DMS79 treated with DMSO at 0.1 percent for 48 hours (cell line): ENCODE results near the gene KHDC3L.
"Not testable (repeated sequence)": the region's sequence is repeated elsewhere in the genome, so short reads cannot be mapped to it uniquely, and the experiment has no call there.

ENCODE experiments used
- DNase-seq: peaks from one replicate; lab custom pipeline; 2025; lab: John Stamatoyannopoulos, UW

The KHDC3L gene

GRCh38 chr6:73369563-73369962 is 7.1 kb downstream of the KHDC3L start, which contains the start of gene OOEP:
Gene OOEP (minus strand): TSS chr6:73369897. CDS start chr6:73369792, 105 bp downstream.
- no peak for DNase-seq

- no peak for DNase-seq
Observed at GRCh38 chr6:73371984-73372383, 9.5 kb downstream of the KHDC3L start.

DNA sequence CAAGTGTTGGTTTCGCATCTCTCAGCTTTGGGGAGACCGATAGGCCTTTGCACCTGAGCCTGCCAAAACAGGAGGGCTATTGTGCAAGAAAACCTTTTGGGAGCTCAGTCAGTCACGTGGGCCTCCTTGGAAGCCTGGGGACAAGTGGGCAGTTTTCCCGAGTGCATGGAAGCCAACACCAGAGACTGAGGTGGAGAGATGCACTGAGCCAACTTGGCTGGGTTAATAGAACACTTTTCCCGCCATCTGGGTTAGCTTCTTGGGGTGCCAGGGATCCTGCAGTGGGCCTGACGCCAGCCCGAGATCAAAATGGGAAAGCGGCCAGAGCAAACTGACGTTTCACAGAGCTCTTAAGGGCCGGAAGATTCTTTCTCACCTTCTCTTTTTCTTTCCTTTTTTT is 10.1 kb downstream of the KHDC3L start:
- no peak for DNase-seq

- DNase-seq, result no peak
Observed at GRCh38 chr6:73375216-73375615, 12.8 kb downstream of the KHDC3L start.

- DNase-seq, result no peak
Observed at GRCh38 chr6:73377225-73377624, 14.8 kb downstream of the KHDC3L start.

- not testable (repeated sequence) for DNase-seq
Observed at GRCh38 chr6:73381531-73381930, 19.1 kb downstream of the KHDC3L start.

DNA sequence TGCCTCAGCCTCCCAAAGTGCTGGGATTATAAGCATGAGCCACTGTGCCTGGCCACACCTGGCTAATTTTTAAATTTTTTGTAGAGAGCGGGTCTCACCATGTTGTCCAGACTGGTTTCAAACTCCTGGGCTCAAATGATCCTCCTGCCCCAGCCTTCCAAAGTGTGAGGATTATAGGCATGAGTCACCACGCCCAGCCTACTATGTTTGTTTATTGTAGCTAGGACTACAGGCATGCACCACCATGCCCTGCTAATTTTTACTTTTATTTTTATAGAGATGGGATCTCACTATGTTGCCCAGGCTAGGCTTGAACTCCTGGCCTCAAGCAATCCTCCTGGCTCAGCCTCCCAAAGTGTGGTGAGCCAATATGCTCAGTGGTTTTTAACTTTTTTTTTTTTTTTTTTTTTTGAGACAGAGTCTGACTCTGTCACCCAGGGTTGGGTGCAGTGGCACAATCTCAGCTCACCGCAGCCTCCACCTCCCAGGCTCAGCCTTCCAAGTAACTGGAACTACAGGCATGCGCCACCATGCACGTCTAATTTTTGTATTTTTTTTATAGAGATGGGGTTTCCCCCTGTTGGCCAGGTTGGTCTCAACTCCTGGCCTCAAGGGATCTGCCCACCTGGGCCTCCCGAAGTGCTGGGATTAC is 20.1 kb downstream of the KHDC3L start:
- no peak for DNase-seq

- DNase-seq, result no peak
Observed at GRCh38 chr6:73388433-73388799, 26.0 kb downstream of the KHDC3L start.

GRCh38 chr6:73388800-73389512 is 26.5 kb downstream of the KHDC3L start:
- peak; percentile 63 for DNase-seq

GRCh38 chr6:73389854-73390253 is 27.4 kb downstream of the KHDC3L start:
- DNase-seq, result no peak

- no peak for DNase-seq
Observed at GRCh38 chr6:73391675-73392074, 29.2 kb downstream of the KHDC3L start.

DNA sequence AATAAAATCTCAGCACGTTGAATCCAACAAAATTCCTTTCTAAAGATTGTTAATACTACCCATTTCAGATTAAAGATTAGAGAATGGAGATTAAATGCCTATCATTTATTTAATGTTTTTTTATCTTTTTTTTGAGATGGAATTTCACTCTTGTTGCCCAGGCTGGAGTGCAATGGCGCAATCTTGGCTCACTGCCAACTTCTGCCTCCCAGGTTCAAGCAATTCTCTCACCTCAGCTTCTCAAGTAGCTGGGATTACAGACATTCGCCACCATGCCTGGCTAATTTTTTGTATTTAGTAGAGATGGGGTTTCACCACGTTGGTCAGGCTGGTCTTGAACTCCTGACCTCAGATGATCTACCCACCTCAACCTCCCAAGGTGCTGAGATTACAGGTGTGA is 29.7 kb downstream of the KHDC3L start:
- DNase-seq, result not testable (repeated sequence)

GRCh38 chr6:73393278-73393677 is 30.8 kb downstream of the KHDC3L start:
- no peak for DNase-seq

DNA sequence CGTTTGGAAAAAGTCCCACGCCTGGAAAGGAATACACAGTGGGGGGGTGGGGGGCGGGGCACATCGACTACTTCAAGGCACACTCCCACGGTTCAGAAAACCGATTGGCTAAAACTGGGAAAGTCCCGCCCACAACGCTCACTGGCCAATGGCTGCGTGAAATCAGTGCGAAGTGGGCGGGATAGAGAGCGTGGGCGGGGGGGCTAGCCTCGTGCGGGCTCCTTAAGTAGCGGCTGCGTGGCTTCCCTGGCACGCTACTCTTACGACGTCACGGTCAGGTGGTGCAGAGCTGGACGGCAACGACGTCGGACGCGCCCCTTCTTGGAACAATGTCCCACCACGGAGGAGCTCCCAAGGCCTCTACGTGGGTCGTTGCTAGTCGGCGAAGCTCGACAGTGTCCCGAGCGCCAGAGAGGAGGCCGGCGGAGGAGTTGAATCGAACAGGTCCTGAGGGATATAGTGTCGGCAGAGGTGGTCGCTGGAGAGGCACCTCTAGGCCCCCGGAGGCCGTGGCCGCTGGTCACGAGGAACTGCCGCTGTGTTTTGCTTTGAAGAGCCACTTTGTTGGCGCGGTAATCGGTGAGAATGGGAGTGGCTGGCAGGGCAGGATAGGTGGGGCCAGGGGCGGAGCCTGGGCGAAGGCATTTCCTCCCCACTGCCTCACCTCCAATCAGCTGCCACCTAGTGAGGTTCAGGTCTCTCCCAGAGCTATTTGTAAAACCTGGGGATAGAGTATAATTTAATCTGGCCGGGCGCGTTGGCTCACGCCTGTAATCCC is 32.3 kb downstream of the KHDC3L start, which contains the start of gene DDX43:
DDX43 (plus strand) TSS at position 252 of the 778 bp plus-strand sequence; CDS start at position 330, 78 bp downstream.
- peak; percentile 70 for DNase-seq

DNA sequence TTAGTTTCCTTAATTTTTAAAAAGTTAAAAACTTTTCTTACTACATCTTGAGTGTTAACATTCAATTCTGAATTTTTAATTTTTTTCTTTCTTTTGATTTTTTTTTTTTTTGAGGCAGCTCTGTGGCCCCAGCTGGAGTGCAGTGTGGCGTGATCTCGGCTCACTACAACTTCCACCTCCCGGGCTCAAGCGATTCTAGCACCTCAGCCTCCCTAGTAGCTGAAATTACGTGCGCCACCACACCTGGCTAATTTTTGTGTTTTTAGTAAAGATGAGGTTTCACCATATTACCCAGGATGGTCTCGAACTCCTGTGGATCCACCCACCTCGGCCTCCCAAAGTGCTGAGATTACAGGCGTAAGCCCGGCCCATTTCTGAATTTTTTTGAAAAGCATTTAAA is 33.4 kb downstream of the KHDC3L start:
- DNase-seq, result no peak

DNA sequence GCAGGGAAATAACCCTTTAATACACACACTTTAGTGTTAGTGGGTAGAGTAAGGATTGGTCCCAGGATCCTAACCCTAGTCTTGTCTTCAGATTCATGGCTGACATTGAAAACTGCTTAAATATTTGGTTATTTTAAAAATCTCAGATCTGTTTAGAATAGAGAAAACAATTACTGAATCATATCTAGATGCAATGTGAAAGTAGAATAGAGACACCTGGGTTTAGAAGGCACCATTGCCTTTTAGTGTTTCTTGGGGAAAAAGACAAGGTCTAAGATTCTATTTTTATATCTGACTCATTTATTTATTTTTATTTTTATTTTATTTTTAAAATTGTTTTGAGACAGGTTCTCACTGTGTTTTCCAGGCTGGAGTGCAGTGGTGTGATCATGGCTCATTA is 38.2 kb downstream of the KHDC3L start:
- DNase-seq, result no peak

- no peak for DNase-seq
Observed at GRCh38 chr6:73409395-73409794, 46.9 kb downstream of the KHDC3L start.

GRCh38 chr6:73413102-73413501 is 50.6 kb downstream of the KHDC3L start:
- no peak for DNase-seq
